Kidney tubule cell (primary cell): ENCODE results near the gene RPL37A.
"Not testable (repeated sequence)": the region's sequence is repeated elsewhere in the genome, so short reads cannot be mapped to it uniquely, and the experiment has no call there.

Source experiments
- DNase-seq: peaks from one replicate; pipeline ENCODE4 v3.0.0-alpha.2; 2018; ENCODE audit warnings: low spot score

The RPL37A gene

GRCh38 chr2:216517447-216518225 is 19.0 kb downstream of the RPL37A start:
- DNase-seq, result no peak

- not testable (repeated sequence) for DNase-seq
Observed at GRCh38 chr2:216518566-216519119, 20.0 kb downstream of the RPL37A start.

DNA sequence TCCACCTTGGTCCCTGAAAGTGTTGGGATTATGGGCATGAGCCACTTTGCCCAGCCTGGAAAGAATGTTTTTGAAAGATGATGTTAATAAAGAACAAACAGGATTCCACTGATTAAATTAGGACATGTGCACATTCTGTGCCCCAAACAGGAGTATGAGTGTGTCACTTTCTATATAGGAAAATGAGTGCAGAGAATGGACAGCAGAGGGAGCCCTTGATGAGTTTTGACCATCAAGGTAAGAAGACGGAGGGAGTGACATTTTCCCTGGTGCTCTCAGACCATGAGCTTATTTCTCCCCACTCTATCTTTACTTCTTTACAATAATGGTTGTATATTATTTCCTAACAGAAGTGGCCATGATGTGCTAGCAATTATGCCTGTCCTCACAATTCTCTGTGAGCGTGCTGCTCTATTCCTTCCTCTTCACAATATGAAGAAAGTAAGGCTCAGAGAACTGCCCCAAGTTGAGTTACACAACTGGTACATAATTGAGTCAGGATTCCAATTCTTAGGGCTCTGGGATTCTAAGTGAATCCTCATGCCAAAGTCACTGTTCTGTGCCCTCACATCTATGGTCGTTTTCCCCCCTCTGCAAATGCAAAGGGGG is 20.6 kb downstream of the RPL37A start:
- peak; percentile 81 for DNase-seq

GRCh38 chr2:216520112-216520511 is 21.5 kb downstream of the RPL37A start:
- DNase-seq, result no peak

DNA sequence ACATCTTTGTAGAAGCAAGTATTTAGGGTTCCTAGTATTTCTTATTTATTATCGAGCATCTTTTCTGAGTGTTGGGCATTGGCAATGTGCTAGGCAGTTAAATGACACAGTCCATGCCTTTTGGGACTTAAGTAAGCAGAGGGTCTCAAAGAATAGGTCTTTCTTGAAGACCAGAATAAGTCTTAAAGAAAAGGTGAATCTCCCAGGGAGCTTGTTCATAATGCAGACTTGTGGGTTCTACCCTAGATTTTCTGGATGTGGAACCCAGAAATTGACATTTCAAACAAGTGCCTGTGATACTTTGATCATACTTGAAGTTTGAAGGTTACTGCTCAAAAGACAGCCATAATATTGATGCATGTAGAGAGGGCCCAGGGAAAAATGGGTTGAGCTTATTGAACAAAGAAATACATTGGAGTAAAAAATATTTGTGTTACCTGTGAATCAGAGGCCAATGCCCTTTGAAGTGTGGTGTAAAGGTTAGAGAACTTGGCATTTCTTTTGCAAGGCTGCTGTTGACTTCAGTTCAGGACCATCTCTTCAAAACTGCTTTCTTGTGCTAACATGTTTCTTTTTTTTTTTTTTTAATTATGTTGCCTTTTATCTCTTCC is 24.4 kb downstream of the RPL37A start:
- DNase-seq, result no peak

DNA sequence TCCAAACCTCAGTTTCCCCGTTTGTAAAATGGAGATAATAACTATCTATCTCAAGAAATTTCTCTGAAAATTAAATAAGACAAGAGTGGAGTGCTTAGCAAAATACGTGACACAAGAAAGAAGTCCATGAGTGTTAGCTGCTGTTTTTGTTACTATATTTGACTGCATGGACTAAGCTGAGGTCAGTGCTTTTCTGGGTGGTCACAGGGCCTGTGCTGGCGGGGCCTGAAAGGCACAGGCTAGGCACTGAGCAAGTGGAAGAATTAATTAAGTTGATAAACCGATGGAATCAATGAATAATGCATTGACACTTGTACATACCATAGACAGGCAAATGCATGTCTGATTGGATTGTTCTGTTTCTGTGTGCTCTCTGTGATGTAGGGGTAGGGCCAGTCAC is 27.3 kb downstream of the RPL37A start:
- no peak for DNase-seq

- no peak for DNase-seq
Observed at GRCh38 chr2:216526939-216527338, 28.3 kb downstream of the RPL37A start.

DNA sequence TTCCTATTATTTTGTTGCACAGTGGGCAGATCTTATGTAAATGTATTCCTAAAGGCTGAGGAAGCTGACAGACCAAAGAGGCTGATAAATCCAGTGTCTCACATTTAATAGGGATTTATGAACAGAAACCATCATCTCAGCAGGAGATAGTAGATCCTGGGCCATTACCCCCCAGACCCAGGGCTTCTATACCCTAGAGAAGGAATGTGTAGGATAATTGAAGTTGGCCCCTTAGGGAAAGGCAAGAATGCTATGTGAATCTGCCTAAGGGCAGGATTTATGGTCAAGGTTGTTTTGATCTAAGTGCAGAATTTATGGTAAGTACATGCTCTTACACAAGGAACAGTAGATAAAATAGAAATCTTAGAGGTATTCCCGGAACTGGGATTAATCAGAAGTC is 29.0 kb downstream of the RPL37A start:
- no peak for DNase-seq

GRCh38 chr2:216532562-216532961 is 33.9 kb downstream of the RPL37A start:
- no peak for DNase-seq

GRCh38 chr2:216533609-216534008 is 35.0 kb downstream of the RPL37A start:
- no peak for DNase-seq

GRCh38 chr2:216534809-216535208 is 36.2 kb downstream of the RPL37A start:
- DNase-seq, result no peak

GRCh38 chr2:216535454-216535995 is 36.9 kb downstream of the RPL37A start:
- DNase-seq, result peak; percentile 79

DNA sequence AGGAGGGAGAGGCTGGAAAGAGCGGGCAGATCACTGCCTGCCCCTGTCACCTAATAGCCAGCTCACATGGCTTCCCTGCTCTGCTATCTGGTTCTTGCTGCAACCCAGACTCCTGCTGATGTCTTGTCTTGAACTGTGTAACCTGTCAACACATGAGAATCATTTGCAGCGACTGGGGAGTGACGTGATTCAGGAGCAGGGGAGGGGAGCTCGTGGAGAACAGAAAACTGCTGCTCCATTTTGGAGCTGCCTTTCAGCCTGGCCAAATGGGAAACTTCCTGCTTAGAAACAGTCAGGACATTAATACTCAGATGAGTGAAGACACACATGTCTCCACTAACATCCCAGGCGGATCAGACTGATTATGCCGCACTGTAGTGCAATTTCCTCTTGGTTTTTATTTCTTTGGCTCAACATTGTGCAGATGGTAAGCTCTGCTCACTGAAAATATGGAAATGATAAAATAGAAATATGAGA is 38.1 kb downstream of the RPL37A start:
- no peak for DNase-seq

GRCh38 chr2:216537366-216537765 is 38.7 kb downstream of the RPL37A start:
- DNase-seq, result no peak

DNA sequence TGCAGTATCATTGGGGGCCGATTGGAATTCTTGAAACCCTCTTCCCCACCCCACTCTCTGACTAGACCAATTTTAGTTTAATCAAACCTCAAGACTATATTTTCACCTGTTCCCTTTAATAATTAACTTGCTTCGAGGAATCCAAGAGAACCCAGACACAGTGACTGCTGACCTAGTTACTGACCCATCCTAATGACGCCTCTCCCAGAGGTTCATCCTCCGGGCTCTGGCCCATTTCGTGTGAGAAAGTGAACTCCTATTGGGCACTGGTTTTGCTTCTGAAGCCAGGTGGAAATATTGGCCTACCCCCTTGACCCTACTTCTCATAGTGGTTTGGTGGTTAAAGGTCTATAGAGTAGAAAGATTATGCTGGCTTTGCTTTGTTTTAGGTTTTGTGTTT is 39.9 kb downstream of the RPL37A start:
- peak; percentile 83 for DNase-seq

DNA sequence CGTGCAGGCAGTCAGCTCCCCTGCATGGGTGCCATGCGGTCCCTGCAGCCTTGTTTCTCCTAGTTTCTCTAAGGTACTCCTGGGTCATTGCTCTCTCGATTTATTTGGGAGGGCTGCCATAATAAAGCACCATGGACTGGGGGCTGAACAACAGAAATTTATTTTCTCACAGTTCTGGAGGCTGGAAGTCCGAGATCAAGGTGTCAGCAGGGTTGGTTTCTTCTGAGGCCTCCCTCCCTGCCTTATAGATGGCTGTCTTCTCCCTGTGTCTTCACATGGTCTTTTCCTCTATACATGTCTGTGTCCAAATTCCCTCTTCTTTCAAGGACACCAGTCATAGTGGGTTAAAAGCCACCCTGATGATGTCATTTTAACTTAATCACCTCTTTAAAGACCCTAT is 40.5 kb downstream of the RPL37A start:
- DNase-seq, result no peak

- DNase-seq, result peak; percentile 93
Observed at GRCh38 chr2:216539791-216540241, 41.2 kb downstream of the RPL37A start.

- peak; percentile 27 for DNase-seq
Observed at GRCh38 chr2:216540920-216541319, 42.3 kb downstream of the RPL37A start.

GRCh38 chr2:216541505-216541904 is 42.9 kb downstream of the RPL37A start:
- no peak for DNase-seq

DNA sequence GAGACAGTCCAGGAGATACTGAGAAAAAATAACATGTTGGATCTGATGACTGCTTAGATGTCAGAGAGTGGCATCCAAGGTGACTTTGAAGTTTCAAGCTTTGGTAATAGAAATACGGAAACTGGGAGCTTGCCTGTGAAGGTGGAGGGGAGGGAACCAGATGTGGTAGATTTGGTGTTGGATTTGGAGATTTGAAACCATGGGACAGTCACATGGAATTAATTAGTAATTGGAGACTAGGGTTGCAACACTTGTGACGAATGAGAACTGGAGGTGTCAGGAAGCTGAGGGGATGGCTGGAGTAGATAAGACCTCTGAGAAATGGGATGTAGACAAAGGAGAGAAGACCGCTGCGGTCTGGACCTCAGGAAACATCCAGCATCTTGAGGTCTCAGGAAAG is 46.7 kb downstream of the RPL37A start:
- DNase-seq, result no peak

- DNase-seq, result no peak
Observed at GRCh38 chr2:216546241-216546640, 47.6 kb downstream of the RPL37A start.

DNA sequence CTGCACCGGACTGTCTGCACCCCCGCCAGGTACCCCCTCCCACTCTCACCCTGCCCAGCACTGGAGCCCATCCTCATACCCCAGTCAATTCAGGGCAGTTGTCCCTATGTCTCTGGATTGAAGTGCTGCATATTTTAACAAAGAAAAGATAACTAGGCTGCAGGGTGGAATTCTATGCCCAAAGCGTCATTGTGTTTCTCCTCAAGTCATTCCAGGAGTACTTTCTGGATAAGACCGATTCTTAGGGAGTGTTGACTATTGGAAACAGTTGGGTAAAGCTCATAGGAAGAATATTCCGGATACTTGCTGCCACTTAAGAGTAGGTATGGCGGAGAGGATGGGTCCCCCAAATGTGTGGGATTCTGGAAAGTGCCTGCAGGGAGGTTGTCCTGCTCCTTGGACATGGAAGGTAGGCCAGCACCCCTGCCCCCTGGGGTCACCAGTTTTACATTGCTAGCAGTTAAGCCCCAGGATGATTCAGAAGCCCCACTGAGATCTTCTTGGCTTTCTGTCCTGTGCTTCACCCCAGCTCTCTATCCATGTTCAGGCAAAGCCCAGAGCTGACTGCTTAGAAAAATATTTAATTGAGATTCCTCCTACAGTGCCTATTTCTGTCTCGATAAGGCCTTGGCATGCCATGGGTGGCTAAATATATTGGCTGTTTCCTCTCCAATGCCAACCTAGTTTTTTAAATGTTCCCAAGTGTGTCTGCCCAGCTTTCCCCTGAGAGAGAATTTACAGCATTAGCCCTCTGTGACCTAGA is 48.2 kb downstream of the RPL37A start:
- DNase-seq, result no peak
